Fibroblast of skin of right biceps (primary cell): ENCODE results near the gene MPRIP.
A peak's percentile ranks its signal among the peaks of the same experiment; 100 is the strongest.

Experiments used
- DNase-seq: peaks from one replicate; pipeline ENCODE4 v3.0.0-alpha.2; 2013

MPRIP gene

DNA sequence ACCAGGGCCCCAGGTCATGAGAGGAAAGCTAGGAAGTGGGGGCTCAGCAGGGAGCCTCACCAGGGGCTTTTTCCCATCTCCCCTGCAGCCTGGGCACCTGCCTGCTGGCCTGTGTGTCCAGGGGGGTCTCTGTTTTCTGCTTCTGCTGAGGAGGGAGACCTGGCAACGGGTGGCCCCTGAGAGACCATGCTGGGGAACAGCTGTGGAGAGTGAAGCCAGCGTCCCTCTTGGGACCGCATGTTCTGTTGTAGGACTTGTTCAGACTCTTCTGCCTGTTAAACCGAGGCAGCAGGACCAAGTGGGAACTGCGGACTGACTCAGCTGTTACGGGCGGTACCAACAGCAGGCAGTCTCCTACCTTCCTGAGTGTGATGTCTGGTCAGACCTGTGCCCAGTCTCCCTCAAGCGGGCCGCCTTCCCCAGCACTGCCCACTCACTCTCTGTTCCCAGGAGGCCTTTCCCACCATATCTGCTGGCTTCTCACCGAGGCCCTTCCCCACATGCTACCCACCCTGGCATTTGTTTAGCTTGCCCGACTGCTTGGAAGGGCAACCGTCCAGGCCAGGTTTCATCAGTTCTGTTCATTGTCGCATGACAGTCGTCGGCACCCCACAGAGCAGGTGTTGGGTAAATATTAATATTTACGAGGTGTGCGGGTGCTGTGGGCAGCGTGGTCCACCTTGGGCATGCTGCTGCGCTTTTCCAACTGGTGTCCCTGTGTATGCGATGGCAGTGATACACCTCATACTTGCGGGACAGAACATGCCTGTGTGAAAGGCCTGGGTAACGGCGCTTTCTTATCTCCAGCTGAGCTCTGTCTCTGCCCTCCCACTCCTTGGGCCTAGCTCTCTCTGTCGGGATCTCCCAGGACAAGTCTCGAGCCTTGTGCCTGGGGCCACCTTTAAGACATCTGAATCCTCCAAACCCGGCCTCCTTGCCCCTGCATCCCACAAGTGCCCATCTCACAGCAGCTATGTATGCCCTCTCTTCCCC is 69.4 kb downstream of the MPRIP start:
- DNase-seq = no peak

DNA sequence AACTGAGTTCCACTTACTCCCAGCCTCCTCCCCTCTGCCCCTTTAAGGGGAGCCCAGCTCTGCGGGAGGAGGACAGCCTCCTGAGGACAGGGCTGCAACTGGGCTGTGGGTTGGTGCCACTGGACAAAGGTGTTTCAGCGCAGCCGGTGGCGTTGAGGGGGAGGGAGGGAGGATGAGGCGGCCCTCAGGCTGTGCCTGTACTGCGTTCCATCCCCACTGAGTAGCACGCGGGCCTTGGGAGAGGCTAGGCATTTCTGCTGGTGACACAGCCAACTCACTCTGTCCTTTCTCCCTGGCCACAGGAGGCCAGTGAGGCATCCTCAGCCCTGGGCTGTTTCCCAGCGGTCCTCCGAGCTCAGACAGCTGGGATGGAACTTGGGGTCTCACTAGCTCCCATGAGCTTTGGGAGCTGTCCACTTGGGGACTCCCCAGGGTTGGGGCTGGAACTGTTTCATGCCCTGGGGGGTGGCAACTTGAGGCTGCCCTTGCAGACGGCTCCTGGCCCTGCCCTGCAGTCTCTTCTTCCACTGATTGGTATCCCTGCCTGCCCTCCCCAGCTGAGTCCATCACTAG is 70.5 kb downstream of the MPRIP start:
- no peak for DNase-seq

DNA sequence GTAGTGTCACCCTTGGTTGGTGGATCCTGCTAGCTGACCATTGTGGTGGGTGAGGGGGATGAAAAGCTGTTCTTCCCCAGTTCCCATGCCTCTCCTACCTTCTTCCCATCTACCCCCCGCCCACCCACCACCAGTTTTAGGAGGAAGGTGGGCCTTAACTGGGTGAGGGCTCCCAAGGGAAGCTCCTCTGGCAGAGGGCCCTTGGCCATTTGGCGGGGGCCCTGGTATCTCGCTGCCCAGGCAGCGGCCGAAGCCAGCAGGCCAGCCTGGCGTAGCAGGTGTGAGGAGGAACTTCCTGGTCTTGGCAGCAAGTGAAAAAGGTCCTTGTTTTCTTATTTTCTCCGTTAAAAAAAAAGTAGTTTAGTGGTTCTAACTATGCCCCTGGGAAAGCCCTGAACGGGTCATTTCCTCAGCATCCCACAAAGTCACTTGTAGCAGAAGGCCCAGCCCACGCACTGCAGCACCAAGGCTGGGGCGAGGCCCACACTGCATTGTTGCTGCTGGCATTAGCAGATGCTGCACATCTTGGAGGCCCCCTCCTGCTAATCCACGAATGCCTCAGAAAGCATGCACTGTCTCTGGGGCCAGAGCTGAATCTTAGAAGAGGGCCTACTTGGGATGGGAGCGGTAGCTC is 72.5 kb downstream of the MPRIP start:
- DNase-seq = no peak

DNA sequence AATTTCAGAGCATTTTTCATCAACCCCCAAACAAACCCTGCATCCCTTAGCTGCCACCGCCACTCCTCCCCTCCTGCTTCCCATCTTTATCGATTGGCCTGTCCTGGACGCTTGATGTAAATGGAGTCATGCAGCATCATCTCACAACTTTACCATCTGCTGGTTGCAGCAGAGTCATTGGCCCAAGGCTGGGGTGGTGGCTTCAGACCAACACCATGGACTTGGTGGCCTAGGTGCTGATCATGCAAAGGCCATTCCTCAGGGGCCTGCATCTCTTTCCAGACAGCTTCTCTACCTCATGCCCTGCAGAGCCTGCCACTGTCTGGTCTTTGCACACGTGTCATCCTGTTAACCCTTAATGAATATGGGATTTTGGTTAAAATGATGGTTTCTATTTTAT is 73.4 kb downstream of the MPRIP start:
- DNase-seq = no peak

DNA sequence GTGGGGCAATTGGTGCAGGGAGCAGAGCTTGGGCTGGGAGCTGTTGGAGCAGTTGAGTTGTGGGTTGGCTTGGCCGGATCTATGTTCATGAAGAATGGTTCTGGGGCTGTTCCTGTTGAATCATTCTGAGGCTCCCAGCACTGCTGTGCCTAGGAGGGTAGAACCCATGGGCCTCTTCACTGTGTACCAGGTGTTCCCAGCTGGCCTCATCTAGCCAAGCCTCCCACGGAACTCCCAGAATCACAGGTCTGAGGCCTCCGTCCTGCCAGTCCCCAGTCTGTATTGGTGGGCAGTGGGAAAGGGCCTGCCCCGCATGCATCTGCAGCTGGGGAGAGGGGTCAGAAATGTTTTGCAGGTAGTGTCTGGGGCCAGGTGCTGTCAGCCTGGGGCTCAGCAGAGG is 74.1 kb downstream of the MPRIP start:
- no peak for DNase-seq

DNA sequence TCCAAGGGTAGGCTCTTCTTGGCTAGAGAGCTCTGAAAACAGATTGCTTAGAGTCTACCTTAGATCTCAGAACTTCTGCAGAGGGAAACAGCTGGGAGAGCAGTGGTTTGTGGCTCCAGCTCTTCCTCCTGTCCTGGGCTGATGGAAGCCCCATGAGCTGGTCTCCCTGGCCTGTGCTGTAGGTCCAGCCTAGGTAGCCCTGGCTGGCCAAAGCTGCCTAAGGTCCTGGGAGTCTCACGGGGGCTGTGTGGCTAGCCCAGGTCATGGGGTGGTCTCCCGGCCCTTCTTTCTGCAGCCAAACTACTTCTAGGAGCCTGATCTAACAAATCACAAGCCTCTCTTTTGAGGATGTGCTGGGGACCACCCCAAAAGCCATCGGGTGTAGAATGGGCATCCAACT is 75.7 kb downstream of the MPRIP start:
- DNase-seq = no peak

DNA sequence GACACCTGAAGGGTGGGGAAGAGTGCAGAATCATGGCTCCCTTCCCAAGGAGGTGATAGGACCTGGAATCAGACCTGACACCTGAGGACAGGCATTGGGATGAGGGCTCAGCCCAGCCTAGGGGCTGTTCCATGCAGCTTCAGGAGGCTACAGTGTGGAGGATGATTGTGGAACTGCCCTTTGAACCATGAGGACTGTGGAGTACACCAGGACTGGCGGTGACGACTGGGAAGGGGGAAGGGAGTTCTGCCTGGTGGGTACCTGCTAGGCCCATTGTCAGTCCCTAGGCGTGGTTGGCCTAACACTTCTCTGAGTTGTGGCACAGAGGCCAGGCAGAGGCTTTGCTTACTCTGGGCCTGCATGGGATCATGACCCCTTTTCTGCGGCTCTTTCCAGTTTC is 76.1 kb downstream of the MPRIP start:
- DNase-seq = no peak

DNA sequence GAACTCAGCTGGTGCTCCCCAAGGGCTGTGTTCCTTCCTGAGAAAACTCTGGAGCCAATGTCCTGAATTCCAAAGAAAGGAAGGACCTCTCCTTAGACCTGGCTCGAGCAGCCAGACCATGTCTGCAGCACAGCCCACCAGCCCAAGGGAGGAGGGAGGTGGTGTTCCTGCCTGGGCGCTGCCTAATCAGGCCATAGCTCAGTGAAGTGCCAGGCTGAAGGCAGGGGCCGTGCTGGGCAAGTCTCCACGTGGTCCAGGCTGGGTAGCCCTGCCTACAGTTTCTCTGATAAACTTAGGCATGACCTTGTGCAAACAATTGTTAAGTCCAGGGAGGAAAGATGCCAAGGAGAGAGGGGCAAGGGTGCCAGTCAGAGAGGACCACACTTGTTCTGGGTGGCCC is 76.8 kb downstream of the MPRIP start:
- DNase-seq = no peak

DNA sequence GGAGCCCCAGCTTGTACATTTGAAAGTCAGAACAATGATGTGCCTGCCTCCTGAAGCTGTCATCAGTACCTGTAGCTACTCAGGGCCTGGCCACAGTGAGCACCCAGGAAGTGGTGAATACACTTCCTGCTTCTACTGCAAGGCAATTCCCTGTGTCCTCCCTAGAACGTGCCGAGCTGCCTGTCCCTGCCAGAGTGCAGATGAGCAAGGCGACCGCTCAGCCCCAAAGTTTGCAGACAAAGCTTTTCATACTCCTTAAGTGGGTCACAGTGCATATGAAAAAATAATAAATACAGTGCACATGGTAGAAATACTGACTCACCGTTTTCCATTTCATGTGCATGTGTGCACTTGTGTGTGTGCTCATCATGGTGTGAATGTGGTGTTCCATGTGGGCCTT is 77.3 kb downstream of the MPRIP start:
- DNase-seq = peak; percentile 62

DNA sequence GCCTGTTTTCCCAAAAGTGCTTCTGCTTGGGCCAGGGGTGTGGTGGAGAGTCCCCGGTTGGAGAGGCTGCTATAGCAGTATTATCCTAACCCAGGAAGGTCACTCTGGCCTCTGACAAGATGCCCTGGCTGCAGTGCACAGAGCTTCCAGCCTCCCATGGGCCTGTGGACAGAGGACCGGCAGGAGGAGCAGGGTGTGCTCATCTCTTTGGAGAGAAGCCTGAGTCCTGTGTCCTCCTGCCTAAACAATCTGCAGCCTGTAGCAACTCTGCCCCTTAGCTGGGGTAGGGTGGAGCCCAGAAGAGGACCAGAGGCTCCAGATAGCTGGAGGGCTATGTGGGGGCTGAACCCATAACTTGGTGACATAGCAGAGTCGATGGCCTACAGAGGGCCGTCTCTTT is 78.0 kb downstream of the MPRIP start:
- no peak for DNase-seq

DNA sequence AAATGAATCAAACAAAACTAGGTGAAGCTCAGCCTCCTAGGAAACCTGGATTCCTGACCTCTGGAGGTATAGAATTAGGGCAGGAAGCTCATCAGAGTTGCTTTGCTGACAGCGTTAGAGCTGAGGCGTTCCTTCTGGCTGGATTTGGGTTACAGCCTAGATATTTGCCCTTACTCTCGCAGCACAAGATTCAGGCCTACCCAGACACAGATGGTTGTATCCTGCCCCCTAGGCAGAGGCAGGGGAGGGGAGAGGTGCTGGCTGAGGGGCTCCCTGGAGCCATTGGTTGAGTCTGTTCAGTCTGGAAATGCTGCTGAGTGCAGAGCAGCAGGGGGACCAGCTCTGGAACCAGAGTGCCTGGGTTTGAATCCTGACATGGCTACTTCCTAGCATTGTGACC is 78.4 kb downstream of the MPRIP start:
- no peak for DNase-seq

DNA sequence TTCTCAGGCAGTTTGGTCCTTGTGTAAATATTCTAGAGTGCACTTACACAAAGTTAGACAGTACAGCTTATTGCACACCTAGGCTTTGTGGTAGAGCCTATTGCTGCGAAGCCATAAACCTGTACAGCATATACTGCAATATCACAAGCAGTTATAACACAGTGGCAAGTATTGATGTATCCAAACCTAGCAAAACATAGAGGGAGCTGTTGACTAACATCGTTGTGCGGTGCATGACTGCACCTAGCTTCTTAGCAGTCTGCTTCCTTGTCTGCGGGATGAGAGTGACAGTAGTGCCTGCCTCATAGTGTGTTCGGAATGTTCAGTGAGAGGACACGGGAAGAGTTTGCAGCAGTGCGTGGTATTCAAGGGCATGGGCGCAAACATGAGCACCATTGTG is 78.9 kb downstream of the MPRIP start:
- no peak for DNase-seq

DNA sequence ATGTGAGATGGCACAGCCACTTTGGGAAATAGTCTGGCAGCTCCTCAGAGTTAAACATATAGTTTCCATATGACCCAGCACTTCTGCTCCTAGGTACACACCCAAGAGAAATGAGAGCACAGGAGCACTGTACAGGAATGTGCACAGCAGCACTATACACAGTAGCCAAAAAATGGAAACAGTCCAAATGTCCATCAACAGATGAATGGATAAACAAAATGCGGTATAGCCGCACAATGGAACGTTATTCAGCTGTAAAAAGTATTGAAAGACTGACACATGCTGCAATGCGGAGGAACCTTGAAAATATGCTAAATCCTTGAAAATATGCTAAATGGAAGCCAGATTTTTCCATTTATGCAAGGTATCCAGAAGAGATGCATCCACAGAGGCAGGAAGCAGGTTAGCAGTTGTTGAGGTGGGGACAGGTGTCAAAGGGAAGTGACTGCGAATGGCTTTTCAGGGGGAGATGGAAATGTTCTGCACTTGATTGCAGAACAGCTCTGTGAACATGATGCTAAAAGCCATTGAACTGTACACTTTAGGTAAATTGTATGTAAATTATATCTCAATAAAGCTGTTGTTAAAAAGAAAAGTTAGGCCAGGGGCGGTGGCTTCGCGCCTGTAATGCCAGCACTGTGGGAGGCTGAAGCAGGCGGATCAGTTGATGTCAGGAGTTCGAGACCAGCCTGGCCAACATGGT is 80.7 kb downstream of the MPRIP start:
- DNase-seq = no peak

DNA sequence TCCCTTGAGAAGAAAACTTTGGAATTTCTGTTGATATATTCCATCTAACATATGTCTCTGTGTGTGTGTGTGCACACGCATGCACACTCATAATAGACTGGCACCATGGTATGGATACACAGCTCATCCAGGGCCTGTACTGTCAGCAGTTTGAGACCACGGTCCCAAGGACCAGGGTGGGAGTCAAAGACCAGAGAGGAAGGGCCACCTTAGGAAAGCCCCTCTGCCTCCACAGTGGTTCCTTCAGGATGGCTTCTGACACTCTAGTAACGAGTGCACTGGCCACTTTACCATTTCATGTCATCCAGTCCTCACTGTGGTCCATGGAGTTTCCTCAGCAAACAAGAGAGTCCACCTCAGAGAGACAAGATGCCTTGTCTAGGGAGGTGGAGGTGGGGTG is 82.1 kb downstream of the MPRIP start:
- DNase-seq = no peak

DNA sequence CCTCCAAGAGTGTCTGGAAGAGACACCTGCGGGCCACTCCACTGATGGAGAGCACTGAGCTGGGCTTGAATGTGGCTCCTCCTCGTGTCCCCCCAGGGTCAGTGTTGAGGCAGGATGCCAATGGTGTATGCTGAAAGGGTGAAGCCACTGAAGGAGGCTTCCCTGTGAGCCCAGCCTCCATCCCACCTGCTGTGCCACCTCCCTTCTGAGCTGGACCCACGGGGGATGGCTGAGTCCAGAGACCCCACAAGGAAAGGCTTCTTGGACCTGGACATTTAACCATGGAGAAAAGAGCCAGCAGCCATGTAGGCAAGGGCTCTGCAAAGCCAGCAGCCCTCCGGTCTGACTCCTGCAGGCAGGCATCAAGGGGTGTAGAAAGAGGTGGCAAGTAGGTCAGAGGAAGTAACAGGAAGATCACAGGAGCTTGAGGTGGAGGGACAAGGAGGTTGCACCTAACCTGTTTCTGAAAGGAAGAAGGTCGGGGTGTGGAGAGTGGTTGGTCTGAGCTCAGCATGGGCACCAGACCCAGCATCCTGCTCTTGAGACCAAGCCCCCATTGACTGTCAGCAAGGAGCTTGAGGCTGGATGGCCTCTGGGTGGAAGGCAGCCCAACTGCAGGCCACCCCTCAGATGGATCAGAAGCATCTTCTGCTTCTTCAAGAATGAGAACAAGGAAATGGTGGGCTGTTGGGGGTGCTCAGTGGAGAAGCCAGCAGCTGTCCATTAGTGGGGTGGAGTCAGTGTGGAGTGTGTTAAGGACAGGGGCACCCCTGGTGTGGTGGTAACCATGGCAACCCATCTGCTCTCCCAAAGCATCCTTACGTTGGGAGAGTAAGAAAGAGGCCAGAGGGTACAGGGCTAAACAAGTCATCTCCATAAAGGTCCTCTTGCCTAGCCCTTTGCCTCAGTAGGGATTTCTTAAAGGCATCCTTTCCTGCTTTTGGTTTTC is 83.2 kb downstream of the MPRIP start:
- DNase-seq = no peak

DNA sequence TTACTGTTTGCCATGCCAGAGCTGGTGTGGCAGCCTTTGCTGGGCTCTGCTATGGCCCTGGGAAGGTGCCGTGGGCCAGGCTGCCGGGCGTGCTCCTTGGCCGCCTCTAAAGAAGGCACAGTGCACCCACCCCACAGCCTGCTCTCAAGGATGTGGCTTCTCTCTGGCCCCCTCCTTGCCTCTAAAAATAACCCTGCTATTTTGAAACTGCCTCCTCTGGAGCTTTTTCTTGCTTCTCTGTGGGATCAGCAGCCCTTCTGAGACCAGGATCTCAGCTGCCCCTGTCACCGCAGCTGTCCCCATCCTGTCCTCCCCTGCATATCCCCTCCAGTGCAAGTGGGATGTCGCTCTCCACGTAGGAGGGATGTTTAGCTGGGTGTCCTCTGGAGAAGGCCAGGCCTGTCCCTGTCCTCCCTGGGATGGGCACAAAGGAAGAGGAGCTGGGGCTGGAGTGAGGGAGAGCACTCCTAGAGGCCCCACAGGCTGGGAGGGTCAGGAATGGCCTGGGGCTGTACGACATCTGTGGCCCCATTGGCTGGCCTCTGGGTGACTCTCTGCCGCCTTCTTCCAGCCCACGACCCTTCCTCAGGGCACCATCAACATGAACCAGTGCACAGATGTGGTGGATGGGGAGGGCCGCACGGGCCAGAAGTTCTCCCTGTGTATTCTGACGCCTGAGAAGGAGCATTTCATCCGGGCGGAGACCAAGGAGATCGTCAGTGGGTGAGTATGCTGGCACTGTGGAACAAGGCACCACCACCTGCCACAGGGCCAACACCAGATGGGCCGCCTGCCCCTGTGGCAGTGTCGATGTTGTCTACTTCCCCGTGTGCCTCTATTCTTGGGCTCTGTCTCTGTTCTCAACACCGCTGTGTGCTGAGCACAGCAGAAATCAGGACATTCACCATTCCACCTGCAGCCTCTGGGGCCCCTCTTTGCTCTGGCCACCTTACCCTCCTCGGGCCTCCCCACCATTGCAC is 84.2 kb downstream of the MPRIP start:
- DNase-seq = no peak

DNA sequence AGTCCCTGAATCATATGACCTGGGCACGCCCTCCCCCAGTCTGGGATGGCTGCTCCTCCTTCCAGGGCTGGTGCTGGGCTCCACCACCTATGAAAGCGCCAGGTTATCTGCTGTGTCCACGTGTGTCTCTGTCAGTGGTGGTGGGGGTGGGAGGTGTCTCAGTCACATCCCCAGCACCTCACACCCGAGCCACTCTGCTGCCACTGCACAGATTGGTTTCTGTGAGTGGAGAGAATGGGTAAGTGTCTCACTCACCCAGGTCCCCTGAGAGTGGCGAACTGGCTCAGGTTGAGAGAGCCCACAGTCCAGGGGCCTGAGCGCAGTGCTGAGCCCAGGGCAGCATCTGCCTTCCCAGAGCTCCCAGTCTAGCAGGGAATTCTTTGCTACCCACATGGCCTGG is 84.9 kb downstream of the MPRIP start:
- DNase-seq = no peak

DNA sequence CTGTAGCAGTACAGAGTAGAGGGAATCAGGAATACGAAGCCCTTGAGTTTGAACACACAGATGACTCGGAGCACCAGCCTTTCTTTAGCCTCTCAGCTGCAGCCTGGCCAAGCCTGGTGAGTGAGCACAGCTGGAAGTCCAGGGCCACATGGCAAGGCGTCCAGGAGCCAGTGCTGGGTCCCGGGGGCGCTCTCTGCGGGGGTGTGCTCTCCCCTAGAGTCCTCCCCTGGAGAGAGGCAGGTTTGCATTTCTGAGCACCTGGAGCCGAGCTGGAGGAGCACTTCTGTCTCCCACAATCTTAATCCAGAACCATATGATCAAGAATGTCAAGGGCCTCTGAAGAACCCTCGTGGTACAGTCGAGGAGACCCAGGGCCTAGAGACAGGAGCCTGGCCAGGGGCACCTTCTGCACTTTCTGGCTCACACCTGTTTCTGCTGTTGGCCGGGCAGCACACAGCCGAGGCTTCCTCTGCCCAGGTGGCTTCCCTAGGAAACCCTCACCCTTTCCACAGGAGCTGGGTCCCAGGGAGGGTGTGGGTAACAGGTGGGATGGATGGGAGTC is 85.6 kb downstream of the MPRIP start:
- no peak for DNase-seq

DNA sequence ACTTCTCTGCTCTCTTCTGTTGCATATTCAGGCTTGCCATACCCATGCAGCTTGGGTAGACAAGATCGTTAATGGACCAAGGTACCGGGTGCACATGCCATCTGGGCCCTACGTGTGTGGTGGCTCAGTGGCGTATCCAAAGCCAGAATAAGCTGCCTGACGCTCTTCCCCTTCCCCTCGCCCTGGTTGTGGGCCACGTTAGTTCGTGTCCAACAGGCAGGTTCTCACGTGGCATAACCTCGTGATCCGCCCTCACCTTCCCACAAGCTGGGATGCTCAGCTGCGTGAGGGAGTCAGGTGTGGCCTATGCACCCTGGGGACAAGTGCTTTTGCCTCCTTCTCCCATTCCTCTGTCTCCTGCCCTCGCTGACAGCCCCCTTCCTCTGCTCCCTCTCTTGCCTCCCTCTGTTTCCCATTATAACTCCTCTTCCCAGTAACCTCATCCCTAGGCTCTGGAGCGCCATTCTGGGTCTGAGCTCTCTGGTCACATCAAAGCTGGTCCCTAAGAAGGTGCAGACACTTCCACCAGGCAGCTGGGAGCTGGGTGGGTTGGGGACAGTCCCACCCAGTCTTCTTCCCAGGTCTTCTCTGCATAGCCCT is 86.3 kb downstream of the MPRIP start:
- DNase-seq = no peak

DNA sequence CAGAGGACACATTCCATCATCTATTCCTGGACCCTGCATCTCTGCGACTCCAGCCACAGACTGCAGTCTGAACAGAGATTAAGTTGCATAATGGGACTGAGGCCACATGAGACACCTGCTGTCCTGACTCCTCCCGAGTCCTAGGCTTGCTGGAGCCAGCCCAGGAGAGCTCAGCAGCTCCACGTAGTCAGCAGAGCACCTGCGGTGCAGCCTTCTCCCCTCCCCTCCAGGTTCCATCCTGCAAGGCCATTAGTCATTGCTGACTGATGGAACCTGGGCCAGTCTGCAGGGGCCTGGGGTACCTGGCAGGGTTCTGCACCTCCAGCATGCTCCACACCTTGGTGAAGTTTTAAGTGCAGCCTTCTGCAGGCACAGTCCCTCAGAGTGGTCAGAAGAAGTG is 87.2 kb downstream of the MPRIP start:
- no peak for DNase-seq
